GM18868 (cell line): ENCODE results near the gene TNFRSF12A.

Experiments used
- ATAC-seq: cut with Tn5 transposase; IDR thresholded peaks from one replicate; pipeline ENCODE4 v1.9.1; 2021; ENCODE audit warnings: mild to moderate bottlenecking, moderate library complexity; ENCODE audit not compliant: unreplicated experiment

Gene TNFRSF12A

DNA sequence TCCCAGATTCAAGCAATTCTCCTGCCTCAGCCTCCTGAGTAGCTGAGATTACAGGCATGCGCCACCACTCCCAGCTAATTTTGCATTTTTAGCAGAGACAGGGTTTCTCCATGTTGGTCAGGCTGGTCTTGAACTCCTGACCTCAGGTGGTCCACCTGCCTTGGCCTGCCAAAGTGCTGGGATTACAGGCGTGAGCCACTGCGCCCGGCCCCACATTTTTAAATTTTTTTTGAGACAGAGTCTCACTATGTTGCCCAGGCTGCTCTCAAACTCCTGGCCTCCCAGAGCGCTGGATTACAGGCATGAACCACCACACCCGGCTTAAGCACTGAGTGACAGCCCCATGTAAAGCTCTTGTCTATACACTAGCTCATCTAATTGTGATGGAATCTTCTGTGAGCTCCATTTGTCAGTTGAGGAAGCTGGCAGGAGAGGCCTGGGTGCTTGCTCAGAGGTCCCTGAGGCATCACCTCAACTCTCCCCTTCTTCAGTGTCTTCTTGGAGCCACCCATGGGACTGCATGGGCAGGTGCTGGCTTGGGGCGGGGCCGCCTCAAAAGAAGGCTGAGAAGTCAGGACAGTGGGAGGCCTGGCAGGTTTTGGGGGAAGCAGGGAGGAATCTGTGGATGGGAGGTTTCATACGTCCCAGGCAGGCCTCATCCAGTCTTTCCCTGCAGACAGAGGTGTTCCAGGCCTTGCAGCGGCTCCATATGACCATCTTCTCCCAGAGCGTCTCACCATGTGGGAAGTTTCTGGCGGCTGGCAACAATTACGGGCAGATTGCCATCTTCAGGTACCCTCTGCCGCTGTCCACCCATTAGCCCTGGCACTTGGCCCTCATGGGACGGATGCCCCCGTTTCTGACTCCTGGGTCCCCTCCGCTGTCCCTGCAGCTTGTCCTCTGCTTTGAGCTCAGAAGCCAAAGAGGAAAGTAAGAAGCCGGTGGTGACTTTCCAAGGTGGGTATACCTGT, 5.1 kb downstream of the TNFRSF12A start:
- ATAC-seq: no peak

DNA sequence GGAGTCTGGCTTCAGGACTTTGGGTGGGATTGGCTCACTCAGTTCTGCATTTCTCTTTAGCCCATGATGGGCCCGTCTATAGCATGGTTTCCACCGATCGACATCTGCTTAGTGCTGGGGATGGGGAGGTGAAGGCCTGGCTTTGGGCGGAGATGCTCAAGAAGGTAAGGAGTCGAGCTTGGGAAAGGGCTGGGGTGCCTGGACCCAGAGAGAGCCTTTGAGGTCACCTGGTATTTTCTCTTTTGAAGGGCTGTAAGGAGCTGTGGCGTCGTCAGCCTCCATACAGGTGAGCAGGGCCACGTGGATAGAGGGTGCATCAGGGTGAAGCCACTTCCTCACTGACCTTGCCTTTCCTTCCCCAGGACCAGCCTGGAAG, 5.8 kb downstream of the TNFRSF12A start:
- ATAC-seq: no peak

- no peak for ATAC-seq
Measured at GRCh38 chr16:3026609-3027488, 6.7 kb downstream of the TNFRSF12A start.

- no peak for ATAC-seq
Measured at GRCh38 chr16:3027489-3027795, 7.3 kb downstream of the TNFRSF12A start.

- no peak for ATAC-seq
Measured at GRCh38 chr16:3027983-3028715, 8.0 kb downstream of the TNFRSF12A start.

GRCh38 chr16:3028716-3029319, 8.7 kb downstream of the TNFRSF12A start:
- no peak for ATAC-seq

- no peak for ATAC-seq
Measured at GRCh38 chr16:3029491-3030221, 9.5 kb downstream of the TNFRSF12A start.

DNA sequence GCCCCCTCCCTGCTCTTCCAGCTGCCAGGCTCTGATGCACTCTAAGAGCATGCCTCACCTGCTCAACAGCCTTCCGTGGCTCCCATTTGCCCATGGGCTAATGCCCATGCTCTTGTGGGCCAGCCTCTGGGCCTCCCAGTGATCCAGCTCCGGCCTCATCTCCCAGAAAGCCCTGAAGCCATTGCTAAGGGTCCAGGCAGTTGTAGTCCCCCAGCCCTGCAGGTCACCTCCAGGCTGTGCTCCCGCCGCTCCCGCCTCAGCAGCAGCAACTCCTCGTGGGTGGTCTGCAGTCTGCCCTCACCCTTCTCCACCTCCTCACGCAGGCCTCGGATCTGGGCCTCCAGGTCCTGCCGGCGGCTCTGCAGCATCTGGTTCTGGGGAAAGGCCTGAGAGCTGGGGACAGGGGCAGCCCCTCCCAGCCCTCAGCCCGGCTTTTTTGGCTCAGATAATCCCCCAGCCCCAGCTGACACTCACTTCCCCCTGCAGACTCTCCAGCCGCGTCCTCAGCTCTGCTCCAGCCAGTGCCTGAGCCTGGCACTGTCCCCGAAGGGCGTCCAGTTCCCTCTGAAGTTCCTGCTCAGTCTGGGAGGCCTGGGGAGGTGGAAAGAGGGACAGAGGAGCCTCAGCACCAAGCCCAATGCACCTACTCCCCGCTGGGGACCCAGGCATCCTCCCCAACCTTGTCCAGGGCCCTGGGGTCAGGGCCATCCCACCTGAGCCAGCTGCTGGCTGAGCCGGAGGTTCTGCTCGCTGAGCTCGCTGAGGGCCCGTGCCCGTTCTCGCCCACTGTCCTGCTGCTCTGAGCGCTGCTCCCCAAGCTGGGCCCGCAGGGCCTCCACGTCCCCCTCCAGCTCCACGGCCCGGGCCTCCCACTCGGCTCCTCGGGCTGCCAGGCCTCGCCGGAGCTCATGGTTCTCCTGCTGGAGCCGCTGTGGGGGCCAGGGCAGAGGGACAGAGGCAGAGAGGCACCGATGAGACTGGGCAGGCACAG, 10.3 kb downstream of the TNFRSF12A start:
- ATAC-seq: no peak

DNA sequence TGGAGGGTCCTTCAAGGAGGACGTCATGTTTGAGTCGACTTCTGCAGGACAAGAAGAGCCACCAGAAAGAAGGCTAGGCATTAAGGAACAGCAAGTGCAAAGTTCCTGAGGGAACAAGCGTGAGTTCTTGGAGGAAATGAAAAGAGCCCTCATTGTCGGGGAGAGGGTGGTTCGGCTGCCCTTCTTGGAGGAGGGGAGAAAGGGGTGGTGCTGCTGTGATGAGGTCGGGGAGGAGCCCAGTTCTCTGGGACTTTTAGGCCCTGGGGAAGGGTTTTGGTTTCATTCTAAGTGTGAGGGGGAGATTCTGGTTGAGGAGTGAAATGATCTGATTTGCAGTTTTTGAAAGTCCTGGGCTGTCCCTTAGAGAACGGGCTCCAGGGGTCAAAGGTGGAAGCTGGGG, 12.5 kb downstream of the TNFRSF12A start:
- no peak for ATAC-seq

DNA sequence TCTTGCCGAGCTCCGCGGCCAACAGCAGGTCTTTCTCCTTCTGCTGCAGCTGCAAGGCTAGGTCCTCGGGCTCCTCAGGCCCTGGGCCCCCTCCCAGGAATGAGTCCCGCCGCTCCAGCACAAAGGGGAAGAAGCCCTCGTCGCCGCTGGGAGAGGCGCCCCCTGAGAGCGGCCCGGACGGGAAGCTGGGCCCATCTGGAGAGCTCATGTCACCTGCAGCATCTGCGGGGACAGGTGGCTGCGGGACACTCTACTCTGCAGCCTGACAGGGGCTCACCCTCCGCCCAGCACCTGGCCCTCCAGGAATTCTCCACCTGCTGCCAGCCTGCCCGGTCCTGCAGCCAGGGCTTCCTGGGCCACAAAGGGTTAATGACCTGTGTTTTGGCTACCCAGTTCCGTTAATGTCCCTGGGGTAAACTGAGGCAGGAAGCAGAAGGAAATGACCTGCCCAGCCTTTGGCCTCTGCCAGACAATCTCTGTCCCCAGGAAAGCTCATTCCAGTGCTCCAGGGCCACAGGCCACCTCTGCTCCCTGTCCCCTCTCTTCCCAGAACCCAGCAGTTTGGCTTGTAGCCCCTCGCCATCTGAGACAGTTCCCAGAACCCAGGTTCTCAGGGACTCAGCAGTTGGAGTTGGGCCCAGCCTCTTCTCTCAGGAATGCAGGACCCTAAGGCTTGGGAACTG, 15.3 kb downstream of the TNFRSF12A start:
- ATAC-seq: no peak

DNA sequence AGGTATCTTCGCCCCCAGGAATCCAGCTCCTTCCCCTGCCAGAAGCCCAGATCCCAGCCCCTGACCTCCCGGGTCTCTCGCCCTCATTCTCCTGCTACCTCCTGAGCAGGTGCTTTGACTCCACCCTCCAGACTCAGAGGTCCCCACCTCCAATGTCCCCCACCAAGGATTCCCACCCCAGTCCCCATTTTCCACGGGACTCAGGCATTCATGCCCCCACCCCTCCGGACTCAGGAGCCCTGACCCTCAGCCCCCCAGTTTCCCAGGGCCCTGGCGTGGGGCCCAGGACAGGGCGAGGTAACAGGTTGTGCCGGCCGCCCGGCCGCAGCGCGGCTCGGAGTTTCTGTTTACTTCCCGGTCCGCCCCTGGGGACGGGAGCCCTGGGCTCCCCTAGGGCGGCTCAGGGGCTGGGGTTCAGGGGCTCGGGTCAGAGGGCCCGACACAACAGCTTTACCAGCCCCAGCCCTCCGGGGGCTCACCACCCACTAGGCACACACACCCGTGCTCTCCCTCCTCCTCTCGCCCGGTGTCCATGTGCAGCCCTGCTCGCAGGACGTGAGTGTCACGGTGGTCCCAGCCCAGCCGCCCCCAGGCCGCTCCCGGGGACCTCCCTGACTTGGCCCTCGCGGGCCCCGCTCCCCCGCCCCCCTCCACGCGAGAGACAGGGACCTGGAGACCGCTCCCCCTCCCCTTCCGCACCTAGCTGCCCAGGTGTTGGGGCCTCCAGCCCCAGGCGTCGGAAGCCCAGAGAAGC, 16.0 kb downstream of the TNFRSF12A start:
- no peak for ATAC-seq

DNA sequence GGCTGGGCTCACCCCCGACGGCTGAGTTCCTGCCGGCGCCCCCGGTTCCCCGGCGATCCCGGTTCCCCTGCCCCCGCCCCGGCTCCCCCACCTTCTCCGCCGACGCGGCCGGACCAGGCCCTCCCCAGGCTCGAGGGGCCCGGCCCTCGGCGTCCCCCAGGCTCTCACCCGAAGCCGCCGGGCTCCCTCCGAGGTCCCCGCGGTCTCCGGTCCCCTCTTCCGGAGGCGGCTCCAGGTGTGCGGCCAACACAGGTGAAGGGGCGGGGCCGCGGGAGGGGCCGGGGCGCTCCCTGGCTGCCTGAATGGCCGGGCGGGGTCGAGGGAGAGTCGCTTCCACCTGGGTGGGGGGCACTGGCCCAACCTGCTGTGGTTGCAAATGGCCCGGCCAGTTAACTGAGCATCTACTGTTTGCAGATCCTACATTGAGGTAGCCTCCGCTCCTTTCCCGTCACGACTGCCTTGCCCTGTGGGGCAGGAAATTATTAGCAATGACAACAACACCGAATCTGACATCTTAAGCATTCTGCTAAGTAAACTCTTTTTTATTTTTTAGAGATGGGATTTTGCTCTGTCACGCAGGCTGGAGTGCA, 16.7 kb downstream of the TNFRSF12A start, which contains the start of gene BICDL2:
TSS of gene BICDL2 (minus strand) at position 219 of the 590 bp plus-strand sequence. CDS start 1,448 bp downstream, outside the sequence.
- no peak for ATAC-seq

DNA sequence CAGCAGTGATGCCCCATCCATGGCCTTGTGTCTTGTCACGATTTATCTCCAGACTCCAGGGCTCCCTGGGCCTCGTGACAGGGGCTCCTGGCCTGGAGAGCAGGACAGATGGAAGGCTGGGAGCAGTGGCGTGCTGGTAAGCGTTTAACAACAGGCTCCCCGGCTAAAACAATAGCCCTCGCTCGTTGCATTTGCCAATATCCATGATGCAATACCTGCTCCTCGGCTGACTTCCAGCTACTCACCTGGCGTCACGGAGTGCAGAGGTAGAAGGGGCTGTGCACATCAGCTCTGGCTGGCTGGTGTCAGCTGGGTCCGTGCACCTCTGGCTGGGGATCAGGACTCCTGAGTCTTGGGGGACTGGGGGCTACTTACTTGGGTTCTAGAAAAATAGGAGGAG, 18.1 kb downstream of the TNFRSF12A start:
- ATAC-seq: no peak

- no peak for ATAC-seq
Measured at GRCh38 chr16:3038896-3039295, 18.7 kb downstream of the TNFRSF12A start.

DNA sequence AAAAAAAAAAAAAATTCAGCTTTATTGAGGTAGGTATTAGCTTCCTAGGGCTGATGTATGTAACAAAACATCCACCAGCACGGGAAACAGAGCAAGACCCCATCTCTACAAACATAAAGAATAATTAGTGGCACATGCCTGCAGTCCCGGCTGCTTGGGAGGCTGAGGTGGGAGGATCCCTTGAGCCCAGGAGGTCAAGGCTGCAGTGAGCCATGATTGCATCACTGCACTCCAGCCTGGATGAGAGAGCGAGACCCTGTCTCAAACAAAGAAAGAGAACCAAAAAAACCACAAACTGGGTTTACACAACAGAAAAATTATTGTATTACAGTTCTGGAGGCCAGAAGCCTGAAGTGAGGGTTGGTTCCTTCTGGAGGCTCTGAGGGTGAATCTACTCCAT, 22.2 kb downstream of the TNFRSF12A start:
- no peak for ATAC-seq

GRCh38 chr16:3044708-3045107, 24.5 kb downstream of the TNFRSF12A start:
- ATAC-seq: no peak
